CD14-positive monocyte (primary cell): ENCODE measurements around the gene WNT3. TPM values are rescaled to one million over a fixed set of nuclear protein-coding genes. Genes with fewer than 3 reads are reported as not detected.
A peak's percentile ranks its signal among the peaks of the same experiment; 100 is the strongest.

Experiments used
- DNase-seq, 3 donors: peaks; one replicate each; pipeline ENCODE4 v3.0.0-alpha.2; 2011 to 2022
- H2AFZ ChIP-seq: 2 replicates; pipeline ENCODE4 v1.6.0; 2012; ENCODE audit warnings: mild to moderate bottlenecking, low read depth, low read length, inconsistent platforms; ENCODE audit not compliant: insufficient read depth, poor library complexity, severe bottlenecking
- H3K27ac ChIP-seq, 2 donors: 1 replicate in 1 of 2; 2 replicates in 1 of 2; pipeline ENCODE4 v1.5.1; 2012 to 2013; ENCODE audit warnings: low read length in 2 of 2, control low read depth in 1 of 2, inconsistent platforms in 1 of 2, low read depth in 1 of 2, mild to moderate bottlenecking in 1 of 2
- H3K27me3 ChIP-seq, 2 donors: one replicate each; pipeline versions ENCODE4 v1.6.0 to v1.6.1; 2011 to 2013; ENCODE audit warnings: low read length in 2 of 2; ENCODE audit not compliant: control insufficient read depth in 2 of 2, insufficient read depth in 2 of 2
- H3K36me3 ChIP-seq, 2 donors: replicated peaks in 1 of 2; 1 replicate in 1 of 2; 2 replicates in 1 of 2; pipeline versions ENCODE4 v1.5.1 to v1.6.1; 2012 to 2013; ENCODE audit warnings: low read length in 2 of 2, control low read depth in 1 of 2, inconsistent platforms in 1 of 2, mild to moderate bottlenecking in 1 of 2; ENCODE audit not compliant: insufficient read depth in 2 of 2, control insufficient read depth in 1 of 2
- H3K4me1 ChIP-seq, 2 donors: 1 replicate in 1 of 2; 2 replicates in 1 of 2; pipeline versions ENCODE4 v1.5.1 to v1.6.1; 2012 to 2013; ENCODE audit warnings: low read length in 2 of 2, control low read depth in 1 of 2, inconsistent platforms in 1 of 2, mild to moderate bottlenecking in 1 of 2, moderate library complexity in 1 of 2; ENCODE audit not compliant: insufficient read depth in 2 of 2, control insufficient read depth in 1 of 2
- H3K4me2 ChIP-seq: replicated peaks from 2 replicates; pipeline ENCODE3; 2012; ENCODE audit warnings: low read length, moderate library complexity, mild to moderate bottlenecking; ENCODE audit not compliant: poor library complexity, severe bottlenecking; ENCODE audit errors: extremely low read depth
- H3K4me3 ChIP-seq, 3 experiments: fragments of 200-600 bp in 1 of 3; sonication (generic) in 1 of 3; replicated peaks in 1 of 3; 1 replicate in 2 of 3; 2 replicates in 1 of 3; pipeline ENCODE4 v1.5.1; 2011 to 2013; ENCODE audit warnings: low read length in 3 of 3, mild to moderate bottlenecking in 3 of 3, control low read depth in 2 of 3, low read depth in 2 of 3, inconsistent platforms in 1 of 3, moderate library complexity in 1 of 3
- H3K79me2 ChIP-seq: 2 replicates; pipeline ENCODE4 v1.6.0; 2012; ENCODE audit warnings: mild to moderate bottlenecking, control low read depth, inconsistent platforms, low read length, moderate library complexity; ENCODE audit not compliant: insufficient read depth
- H3K9ac ChIP-seq: 2 replicates; pipeline ENCODE4 v1.6.0; 2017; ENCODE audit warnings: low read length, mild to moderate bottlenecking; ENCODE audit not compliant: insufficient read depth, poor library complexity, severe bottlenecking
- H3K9me3 ChIP-seq, 2 donors: replicated peaks in 1 of 2; 1 replicate in 1 of 2; 2 replicates in 1 of 2; pipeline versions ENCODE4 v1.5.1 to v1.6.1; 2012 to 2013; ENCODE audit warnings: low read length in 2 of 2, control low read depth in 1 of 2; ENCODE audit not compliant: control insufficient read depth in 1 of 2, insufficient read depth in 1 of 2
- H4K20me1 ChIP-seq: 2 replicates; pipeline ENCODE4 v1.6.0; 2012; ENCODE audit warnings: mild to moderate bottlenecking, low read length, control low read depth, moderate library complexity; ENCODE audit not compliant: insufficient read depth
- H3K27ac Mint-ChIP-seq, 7 donors: one replicate each; pipeline ENCODE4 v1.8.0; 2020; ENCODE audit warnings: mild to moderate bottlenecking in 7 of 7, mixed read lengths in 7 of 7, moderate library complexity in 6 of 7, inconsistent platforms in 2 of 7
- H3K27me3 Mint-ChIP-seq, 3 donors: one replicate each; pipeline ENCODE4 v1.8.0; 2021 to 2022; ENCODE audit warnings: low read depth in 3 of 3, mild to moderate bottlenecking in 3 of 3, mixed read lengths in 3 of 3, moderate library complexity in 3 of 3, inconsistent platforms in 1 of 3
- H3K36me3 Mint-ChIP-seq, 2 donors: one replicate each; pipeline ENCODE4 v1.8.0; 2020; ENCODE audit warnings: mixed read lengths in 2 of 2, inconsistent platforms in 1 of 2, mild to moderate bottlenecking in 1 of 2
- H3K4me1 Mint-ChIP-seq: one replicate; pipeline ENCODE4 v1.8.0; 2020; ENCODE audit warnings: mild to moderate bottlenecking, mixed read lengths
- H3K4me3 Mint-ChIP-seq, 2 donors: one replicate each; pipeline ENCODE4 v1.8.0; 2020; ENCODE audit warnings: mild to moderate bottlenecking in 2 of 2, mixed read lengths in 2 of 2, moderate library complexity in 1 of 2
- H3K9me3 Mint-ChIP-seq, 7 donors: one replicate each; pipeline ENCODE4 v1.8.0; 2020 to 2022; ENCODE audit warnings: mixed read lengths in 7 of 7, mild to moderate bottlenecking in 6 of 7, moderate library complexity in 6 of 7, inconsistent platforms in 2 of 7
- CTCF ChIP-seq: fragments of 200-600 bp; IDR thresholded peaks from one replicate; pipeline ENCODE4 v1.8.0; 2022; ENCODE audit warnings: antibody characterized with exemption, mild to moderate bottlenecking
- WGBS: methylation state at CpG from one replicate; pipeline ENCODE4 v1.1.5; 2013; ENCODE audit warnings: missing lambda C conversion rate; ENCODE audit not compliant: insufficient coverage; 5-methylcytosine and 5-hydroxymethylcytosine counted together
- intact Hi-C, 2 donors: fragments of 100-400 bp; cut with micrococcal nuclease; formaldehyde crosslinking; loops; one replicate each; pipeline versions ENCODE4 v1.15.0 to v1.15.1; 2023
- polyA plus RNA-seq, 3 donors: library from polyadenylated mRNA; depleted of rRNA in 1 of 3; unstranded in 2 of 3; stranded (reverse) in 1 of 3; fragments of 300-500 nt in 2 of 3; fragments of >200 nt in 1 of 3; fragmentation: Illumina TruSeq in 2 of 3; gene quantifications; 1 replicate in 2 of 3; 2 replicates in 1 of 3; pipeline ENCODE4 v1.2.3, GENCODE V29; 2012 to 2021

The WNT3 gene
- polyA plus RNA-seq, 3 donors, result 0.01 TPM; not detected in 2

- no peak overlapping the region for H3K4me2 ChIP-seq
- H3K36me3 ChIP-seq, result peaks cover 19 to 87% of the 10 kb centered on the region in 2 donors
- no peak overlapping the region for H3K4me3 ChIP-seq
- no peaks in the 10 kb centered on the region for H3K4me1 ChIP-seq
- TF ChIP-seq CTCF, result no peak
- H3K4me3 Mint-ChIP-seq, result no peak overlapping the region
- no peaks in the 10 kb centered on the region for H3K9me3 ChIP-seq
- H3K4me1 Mint-ChIP-seq, result no peaks in the 10 kb centered on the region
- H3K9ac ChIP-seq, result no peak overlapping the region
- intact Hi-C loops, result no loop called here
- peak overlapping the region in 3 of 7 donors; percentile 41 to 59 (median 52) for H3K27ac Mint-ChIP-seq
- WGBS, result 60% methylated on average over 5 of the region's 7 CpGs
- H2AFZ ChIP-seq, result no peak overlapping the region
- peaks cover 46 to 72% of the 10 kb centered on the region in 2 donors for H3K36me3 Mint-ChIP-seq
- no peaks in the 10 kb centered on the region for H3K27me3 ChIP-seq
- peaks cover 0 to 1% (median 0%) of the 10 kb centered on the region in 7 donors for H3K9me3 Mint-ChIP-seq
- H3K27ac ChIP-seq, result no peak overlapping the region
- H4K20me1 ChIP-seq, result peaks cover 11% of the 10 kb centered on the region
- DNase-seq, result peak in 2 of 3 donors; percentile 3 to 40
- H3K79me2 ChIP-seq, result no peaks in the 10 kb centered on the region
- no peaks in the 10 kb centered on the region for H3K27me3 Mint-ChIP-seq
Measured at GRCh38 chr17:46742565-46743270, 75.8 kb downstream of the WNT3 start.

- 86% methylated on average over 1 of the region's 2 CpGs for WGBS
- H3K9me3 Mint-ChIP-seq, result peaks cover 0 to 1% (median 0%) of the 10 kb centered on the region in 7 donors
- intact Hi-C loops, result no loop called here
Measured at GRCh38 chr17:46741122-46741730, 77.3 kb downstream of the WNT3 start.

More at GRCh38 chr17:46741122-46741730, 77.3 kb downstream of the WNT3 start:
- H3K4me3 ChIP-seq, result no peak overlapping the region
- no peak for TF ChIP-seq CTCF
- H4K20me1 ChIP-seq, result peaks cover 11% of the 10 kb centered on the region
- no peaks in the 10 kb centered on the region for H3K4me1 ChIP-seq
- H3K36me3 Mint-ChIP-seq, result peaks cover 48 to 69% of the 10 kb centered on the region in 2 donors
- H3K27ac ChIP-seq, result no peak overlapping the region
- no peak for DNase-seq
- no peaks in the 10 kb centered on the region for H3K79me2 ChIP-seq
- H3K27me3 ChIP-seq, result no peaks in the 10 kb centered on the region
- H3K9ac ChIP-seq, result no peak overlapping the region
- no peak overlapping the region for H3K27ac Mint-ChIP-seq
- H2AFZ ChIP-seq, result no peak overlapping the region
- no peak overlapping the region for H3K4me3 Mint-ChIP-seq
- H3K4me1 Mint-ChIP-seq, result no peaks in the 10 kb centered on the region
- H3K36me3 ChIP-seq, result peaks cover 22 to 86% of the 10 kb centered on the region in 2 donors
- H3K9me3 ChIP-seq, result no peaks in the 10 kb centered on the region
- no peak overlapping the region for H3K4me2 ChIP-seq
- H3K27me3 Mint-ChIP-seq, result no peaks in the 10 kb centered on the region
